GM18909 (cell line): ENCODE data around the gene RXRA.

ENCODE experiments used
- ATAC-seq: cut with Tn5 transposase; IDR thresholded peaks from one replicate; pipeline ENCODE4 v1.9.1; 2021; ENCODE audit warnings: mild to moderate bottlenecking; ENCODE audit not compliant: unreplicated experiment, poor library complexity

Gene RXRA

DNA sequence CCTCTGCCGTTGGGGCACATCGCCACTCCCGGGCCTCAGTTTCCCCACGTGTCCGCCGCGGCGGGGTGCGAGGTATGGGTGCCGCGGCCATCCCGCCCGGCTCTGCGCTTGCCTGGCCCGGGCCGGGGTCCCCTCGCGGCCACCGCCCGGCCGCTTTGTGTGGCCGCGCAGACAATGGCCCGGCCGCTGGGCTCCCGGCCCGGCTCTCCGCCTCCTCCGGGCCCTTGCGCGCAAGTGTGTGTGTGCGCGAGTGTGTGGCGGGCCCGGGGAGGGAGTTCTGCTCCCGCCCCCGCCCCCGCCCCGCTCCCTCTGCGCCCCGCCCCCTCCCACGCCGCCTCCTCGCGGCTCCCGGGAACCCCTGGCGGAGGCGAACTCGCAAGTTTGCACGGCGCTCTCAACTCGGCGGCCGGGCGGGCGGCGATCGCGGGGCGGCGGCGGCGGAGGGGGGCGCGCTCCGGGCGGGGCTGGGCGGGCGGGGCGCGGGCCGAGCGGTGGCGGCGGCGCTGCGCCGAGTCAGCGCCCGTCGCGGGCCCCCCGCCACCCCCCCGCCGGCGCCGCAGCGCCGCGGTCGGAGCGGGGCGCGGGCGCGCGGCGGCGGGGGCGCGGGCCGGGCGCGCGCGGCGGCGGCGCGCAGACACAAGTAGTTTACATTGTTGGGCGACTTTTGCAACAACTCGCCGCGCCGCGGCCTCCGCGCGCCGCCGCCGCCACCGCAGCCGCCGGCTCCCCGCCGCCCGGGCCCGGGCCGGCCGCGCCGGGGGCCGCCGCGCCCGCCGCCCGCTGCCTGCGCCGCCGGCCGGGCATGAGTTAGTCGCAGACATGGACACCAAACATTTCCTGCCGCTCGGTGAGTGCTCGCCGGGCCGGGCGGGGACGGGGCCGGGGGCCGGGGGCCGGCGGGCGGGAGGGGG is at the start of gene RXRA:
RXRA (plus strand) TSS at position 643 of the 911 bp plus-strand sequence; CDS start at position 820, 177 bp downstream.
- ATAC-seq, result no peak

DNA sequence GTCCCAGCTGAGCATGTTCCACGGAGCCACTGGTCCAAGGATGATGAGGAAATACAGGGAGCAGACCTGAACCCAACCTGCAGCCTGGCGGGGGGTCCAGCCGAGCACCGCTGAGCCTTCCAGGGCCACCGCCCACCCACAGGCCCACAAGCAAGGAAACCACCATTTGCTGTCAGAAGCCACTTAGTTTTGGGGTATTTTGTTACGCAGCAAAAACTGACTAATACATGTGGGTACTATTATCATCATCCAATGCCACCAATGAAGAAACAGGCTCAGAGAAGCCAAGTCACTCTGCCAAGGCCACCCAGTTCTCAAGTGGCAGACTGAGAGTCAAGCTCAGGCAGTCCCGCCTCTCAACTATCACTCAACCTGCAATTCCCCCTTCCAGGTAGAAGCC is 48.0 kb upstream of the RXRA start:
- ATAC-seq, result no peak

DNA sequence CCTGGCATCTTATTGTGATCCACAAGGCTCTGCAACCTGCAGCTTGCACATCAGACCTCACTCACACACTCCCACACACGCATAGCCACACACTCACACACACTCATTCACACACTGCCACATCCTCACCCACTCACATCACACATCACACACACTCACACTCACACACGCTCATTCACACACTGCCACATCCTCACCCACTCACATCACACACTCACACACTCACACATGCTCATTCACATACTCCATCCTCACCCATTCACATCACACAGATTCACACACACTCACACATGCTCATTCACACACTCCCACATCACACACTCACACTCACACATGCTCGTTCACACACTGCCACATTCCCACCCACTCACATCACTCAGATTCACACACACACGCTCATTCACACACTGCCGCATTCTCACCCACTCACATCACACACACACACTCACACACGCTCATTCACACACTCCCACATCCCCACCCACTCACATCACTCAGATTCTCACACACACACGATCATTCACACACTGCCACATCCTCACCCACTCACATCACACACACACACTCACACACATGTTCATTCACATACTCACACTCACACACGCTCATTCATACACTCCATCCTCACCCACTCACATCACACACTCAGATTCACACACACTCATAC is 47.1 kb upstream of the RXRA start:
- no peak for ATAC-seq

DNA sequence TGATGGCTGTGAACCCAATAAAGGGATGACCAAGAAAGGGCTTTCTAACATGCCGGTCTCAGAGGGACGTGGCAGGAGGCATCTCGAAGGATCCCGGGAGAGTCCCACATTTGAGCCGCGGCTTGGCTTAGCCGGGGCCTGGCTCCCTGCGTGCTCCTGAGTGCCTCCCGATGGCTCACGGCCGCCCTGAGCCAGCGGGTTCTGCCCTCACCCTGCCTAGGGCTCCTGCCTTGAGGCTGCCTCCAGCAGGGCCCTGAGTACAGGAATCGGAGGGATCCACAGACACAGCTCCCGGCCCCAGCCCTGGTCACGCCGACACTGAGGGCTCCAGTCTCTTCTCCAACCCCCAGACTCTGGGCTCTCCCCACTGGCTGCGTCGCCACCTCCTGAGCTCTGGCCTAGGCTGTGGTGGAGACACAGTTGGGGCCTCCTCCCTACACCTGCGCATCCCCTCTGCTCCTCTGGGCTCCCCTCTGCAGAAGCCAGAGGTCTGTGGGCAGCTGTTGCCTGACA is 44.1 kb upstream of the RXRA start:
- no peak for ATAC-seq

DNA sequence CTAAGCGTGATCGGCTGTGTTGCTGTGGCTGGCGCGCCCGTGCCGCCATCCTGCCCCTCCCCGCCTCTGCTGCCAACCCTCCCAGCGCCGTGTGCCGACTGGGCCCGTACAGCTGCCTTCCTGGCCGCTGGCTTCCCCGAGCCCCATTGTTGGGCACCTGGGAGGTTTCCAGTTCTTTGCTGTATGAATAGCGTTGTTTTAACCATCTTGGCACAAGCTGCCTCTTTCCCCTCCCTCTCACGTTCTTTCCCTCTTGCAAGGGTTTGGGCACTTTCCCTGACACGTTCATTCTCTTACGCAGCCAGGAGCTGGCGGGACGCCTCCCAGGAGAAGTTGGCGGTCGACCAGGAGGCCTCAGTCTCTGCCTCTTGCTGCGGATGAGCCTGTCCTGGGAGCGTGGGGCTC is 43.1 kb upstream of the RXRA start:
- ATAC-seq, result no peak

DNA sequence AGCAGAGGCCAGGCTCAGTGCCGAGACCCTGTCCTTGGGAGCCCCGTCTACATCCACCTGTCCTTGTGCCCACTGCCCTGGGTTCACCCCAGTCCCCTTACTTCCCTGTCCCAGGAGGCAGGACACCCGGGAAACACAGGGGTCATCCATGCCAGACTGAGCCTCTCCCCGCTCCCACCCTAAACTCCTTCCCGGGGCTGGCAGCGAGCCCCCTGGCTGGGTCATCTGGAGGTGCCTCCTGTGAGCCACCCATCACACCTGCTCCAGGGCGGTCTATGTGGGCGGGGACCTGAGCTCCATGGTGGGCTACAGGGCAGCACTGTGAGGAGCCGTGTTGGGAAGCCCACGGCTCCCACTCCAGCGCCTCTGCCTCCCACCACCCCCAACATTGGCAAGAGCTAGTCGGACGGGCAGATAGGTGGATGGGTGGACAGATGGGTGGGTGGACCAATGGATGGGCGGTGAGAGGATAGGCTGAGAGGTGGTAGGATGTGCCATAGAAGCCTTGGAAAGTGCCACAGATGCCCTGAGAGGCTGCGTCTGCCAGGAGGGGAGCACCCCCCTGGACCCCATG is 42.5 kb upstream of the RXRA start:
- no peak for ATAC-seq

DNA sequence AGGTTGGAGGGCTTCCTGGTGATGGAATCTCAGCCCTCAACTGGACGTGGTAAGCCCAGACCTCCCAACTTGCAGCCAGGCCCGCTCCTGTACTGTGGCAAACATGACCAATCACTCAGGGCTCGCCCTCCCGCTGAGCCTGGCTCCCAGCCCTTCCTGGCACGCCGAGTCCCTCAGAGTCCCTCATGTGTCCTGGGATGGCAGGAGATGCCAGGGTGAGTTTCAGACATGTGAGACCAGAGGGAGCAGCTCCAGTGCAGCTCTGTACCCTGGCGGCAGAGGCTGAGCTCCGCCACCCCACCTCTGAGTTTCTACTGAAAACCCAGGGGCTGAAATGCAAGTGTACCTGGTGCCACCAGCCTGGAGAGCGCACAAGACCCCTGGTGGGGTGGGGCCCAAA is 42.0 kb upstream of the RXRA start:
- no peak for ATAC-seq

DNA sequence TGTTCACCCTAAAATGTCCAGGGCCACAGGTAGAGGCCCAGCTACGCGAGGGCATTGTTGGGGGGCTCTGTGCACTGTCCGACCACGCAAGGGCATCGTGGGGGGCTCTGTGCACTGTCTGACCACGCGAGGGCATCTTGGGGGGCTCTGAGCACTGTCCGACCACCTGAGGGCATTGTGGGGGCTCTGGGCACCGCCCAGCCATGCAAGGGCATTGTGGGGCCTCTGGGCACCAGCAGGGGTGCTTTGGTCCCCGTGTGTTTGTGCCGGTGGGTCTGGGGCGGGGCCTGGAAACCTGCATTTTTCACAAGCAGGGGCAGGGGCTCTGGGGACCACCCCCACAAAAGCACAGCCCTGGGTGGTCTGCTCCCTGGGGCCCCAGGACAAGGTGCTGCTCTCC is 41.5 kb upstream of the RXRA start:
- ATAC-seq, result no peak

DNA sequence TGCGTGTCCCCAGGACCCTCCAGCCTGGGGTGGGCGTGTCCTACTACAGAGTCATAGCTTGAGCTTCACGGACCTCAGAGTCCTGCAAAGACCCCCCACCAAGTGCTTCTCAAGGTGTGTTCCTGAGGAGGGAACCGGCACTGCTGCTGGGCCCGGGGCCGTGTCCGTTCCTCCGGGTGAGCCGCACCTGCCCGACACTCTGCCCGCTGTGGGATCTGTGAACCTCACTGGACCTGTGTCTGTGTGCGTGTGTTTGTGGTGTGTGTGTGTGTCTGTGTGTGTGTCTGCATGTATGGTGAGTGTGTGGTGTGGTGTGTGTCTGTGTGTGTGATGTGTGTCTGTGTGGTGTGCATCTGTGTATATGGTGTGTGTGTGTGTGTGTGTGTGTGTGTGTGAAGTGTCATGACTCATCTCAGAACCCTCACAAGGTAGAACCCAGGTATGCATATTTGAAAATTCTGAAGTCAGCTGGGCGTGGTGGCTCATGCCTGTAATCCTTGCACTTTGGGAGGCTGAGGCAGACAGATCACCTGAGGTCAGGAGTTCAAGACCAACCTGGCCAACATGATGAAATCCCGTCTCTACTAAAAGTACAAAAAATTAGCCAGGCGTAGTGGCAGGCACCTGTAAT is 40.9 kb upstream of the RXRA start:
- no peak for ATAC-seq

DNA sequence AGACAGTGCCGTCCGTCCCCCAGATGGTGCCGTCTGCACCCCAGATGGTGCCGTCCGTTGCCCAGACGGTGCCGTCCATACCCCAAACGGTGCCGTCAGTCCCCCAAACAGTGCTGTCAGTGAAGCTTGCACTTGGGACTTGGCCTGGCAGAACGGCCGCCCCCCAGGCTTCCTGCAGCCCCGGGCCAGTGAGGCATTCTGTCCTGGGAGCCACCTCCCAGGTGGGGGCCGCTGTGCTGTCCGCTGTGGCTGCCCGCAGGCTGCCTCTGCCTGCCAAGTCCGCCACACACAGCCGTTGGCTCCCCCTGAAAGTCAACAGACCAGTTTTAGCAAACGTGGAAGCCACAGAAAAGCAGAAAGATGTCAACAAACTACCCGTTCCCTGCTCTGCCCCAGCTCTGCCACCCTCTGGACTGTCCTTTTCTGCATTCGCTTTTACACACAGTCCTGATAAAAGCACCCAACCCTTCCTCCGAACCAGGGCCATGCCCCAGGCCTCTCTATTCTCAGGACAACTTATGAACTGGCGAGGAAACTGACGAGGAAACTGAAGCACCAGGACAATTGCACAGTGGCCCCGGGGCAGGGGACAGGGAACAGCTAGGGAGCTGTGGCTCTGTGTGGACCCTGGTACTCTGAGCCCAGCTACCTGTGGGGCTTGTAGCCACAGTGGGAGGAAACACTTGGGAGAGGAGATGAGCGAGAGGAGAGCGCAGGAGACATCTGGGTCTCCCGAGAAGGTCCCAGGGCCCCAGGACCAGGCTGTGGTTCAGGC is 39.6 kb upstream of the RXRA start:
- no peak for ATAC-seq

DNA sequence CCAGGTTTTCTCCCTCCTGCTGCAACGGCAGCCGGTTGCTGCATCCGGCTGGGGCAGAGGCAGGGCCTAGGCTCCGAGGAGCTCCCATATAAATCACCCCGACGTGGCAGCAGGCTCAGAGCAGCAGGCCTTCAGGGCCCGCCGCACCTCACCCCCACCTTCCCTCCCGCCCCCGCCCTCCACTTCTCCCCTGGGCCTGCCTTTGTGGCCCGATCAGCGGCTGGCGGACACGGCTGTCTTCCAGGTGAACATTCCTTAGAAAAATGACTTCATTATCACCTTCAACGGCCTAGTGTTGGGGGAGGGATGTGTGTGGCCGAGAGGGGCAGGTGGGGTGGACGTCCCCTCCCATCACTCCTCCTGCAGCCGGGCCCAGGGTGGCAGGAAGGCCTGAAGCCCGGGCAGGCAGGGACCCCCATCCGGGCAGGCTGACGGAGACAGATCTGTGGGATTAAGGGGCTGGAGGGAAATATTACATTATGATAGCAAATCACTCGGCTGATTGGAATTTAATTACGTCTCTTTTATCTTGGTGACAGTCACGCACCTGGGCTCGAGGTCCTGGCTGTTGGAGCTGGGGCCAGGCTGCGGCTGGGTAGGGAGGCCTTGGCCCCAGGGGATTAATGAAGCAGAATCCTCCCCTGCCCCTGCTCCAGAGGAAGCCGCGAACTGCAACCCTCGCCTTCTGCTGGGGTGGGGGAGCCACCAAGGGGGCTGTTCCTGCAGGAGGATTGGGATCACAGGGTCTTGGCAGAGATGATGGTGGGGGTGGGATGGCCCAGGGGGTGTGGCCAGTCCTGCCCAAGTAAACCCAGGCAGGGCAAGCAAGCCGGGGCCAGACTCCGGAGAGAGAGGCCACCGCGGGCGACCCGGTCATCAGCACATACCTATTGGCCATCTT is 38.4 kb upstream of the RXRA start:
- ATAC-seq, result no peak

DNA sequence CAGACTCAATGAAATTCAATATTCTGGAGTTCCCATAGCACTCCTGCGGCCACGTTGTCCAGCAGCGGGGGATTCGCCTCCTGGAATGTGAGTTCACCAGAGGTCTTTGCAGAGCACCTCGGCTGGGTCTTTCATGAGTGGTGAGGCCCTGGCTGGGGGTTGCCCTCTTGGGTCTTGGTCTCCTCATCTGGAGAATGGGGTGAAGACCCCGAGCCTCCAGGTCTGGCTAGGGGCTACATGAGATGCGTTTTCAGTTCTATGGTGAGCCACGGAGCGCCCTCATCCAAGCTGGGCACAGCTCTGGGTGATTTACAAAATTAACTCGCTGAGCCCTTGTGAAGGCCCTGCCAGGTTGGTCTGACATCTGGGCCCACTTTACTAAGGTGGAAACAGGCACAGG is 37.5 kb upstream of the RXRA start:
- ATAC-seq, result no peak

DNA sequence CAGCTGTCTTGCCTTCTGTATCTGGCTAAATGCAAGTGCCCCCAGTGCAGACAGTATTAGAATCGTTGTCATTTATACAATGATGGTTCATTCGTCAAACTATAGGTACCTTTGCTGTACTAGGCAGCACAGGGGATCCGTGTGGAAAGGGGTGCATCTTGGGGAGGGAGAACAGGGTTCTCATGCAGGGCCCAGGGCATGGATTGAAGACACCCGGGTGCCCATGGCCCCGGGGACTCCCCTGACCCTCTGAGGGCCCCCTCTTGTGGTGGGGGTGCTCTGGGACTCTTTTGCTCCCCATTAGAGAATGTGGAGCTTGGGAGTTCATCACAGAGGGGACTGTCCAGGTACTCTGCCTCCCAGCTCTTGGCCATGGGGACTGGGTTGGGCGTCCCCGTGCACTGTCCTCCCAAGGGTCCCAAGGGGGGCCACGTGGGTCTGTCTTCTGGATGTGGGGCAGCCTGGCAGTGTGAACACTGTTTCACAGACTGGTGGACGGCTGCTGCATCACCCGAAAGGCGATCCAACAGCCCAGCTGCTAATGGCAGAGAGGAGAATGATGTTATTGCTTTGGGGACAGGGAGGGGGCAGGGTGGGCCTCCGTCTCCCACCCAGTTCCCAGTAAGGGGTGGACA is 36.9 kb upstream of the RXRA start:
- ATAC-seq, result no peak

DNA sequence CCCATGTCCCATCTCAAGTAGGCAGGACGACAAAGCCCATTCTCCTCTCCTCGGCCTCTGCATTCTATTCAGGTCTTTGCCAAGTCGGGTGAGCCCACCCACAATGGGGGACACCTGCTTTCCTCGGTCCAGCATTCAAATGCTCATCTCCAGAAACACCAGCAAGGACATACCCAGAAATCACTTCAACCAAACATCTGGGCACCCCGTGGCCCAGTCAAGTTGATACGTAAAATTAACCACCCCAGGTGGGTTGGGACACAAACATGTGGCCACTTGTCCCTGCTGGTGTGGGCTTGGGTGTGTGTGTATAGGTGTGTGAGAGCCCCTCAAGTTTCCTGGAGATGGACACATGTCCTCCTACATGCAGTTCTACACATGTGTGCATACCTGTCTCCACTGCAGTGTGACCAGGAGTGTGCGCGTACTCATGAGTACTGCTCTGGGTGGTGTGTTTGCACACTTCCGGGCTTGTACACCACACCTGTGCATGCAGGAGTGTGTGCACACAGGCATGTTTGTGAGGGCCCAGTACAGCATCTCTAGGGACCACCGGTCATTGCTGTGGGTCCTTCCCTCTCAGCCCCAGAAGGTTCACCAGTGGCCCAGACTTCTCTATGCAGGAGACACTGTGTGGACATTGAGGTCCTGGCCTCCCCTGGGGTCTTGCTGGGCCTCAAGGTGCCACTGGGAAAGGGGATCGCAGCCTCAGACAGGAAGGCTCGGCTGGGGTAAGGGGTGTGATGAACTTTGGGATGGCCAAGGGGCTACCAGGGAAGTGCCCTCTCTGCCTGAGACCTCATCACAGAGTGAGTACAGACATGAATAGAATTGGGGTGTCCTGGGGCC is 35.4 kb upstream of the RXRA start:
- ATAC-seq, result no peak

DNA sequence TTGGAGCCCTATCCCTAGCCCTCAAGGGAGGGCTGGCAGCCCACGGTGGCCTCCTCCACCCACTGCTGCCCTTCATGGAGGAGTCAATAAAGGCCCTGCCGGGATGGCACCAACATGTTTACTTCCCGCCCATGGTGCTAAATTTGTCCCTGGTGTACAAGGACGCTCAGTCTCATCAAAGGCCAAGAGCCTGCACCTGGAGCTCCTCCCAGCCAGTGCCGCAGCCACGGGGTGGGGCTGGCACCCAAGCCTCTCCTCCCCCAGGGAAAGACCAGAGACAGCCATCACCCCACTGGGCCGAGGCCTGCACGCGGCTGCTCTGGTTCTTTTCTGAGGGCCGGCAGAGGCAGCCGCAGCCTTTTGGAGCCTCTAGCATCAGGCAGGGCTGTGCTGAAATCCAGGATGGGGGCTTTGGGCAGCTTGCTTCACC is 34.8 kb upstream of the RXRA start:
- ATAC-seq, result no peak

DNA sequence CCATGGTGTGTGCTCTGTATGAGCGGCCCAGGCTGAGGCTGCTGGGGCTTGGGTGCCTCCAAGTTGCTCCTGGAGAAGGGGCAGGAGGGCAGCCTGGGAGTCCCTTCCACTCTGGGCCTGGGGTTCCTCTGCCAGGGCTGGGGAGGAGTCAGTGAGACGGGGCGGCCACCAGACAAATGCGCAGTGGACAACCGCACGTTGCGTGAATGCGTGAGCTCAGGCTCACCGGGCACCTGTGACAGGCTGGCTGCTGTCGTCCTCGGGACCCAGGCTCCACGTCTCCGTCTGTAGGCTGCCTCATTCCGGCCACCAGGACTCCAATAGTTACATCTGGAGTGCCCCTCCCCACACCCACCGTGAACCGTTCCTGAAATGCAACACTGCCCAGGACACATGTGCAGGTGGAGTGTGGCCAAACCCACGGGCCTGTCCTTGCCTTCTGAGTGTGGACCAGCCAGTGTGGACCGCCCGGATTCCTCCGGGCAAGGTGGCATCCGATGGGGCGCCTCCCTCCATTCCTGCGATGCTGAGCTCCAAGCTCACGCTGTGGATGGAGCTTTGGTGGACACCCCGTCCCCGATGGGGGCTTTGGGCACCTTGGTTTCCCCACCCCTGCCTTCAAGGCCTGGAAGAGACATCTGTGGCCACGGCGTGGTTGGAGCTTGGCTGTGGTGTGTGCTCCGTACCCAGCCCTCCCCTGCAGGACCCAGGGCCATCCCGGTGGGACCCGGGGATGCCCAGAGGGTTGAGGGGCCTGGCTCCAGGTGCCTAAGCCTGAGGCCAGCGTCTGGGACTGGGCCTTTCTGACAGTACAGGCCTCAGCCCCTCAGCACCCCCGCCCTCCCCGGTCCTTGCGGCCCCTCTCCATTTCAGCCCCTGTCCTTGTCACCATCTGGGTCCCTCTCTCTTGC is 34.0 kb upstream of the RXRA start:
- no peak for ATAC-seq
